Prostate gland (tissue), 2 donors: Measurements from ENCODE around the gene CCDC200. TPM values are rescaled to one million over a fixed set of nuclear protein-coding genes. Genes with fewer than 3 reads are reported as not detected.
"Not testable (repeated sequence)": the region's sequence is repeated elsewhere in the genome, so short reads cannot be mapped to it uniquely, and the experiment has no call there.

ENCODE experiments used
- DNase-seq: peaks from one replicate; pipeline ENCODE4 v3.0.0-alpha.2; 2019; ENCODE audit warnings: low spot score
- H3K27ac ChIP-seq, 2 donors: fragments of 200-600 bp; sonication (generic); 2 replicates each; pipeline ENCODE4 v1.5.1; 2017 to 2019
- H3K27me3 ChIP-seq: fragments of 200-600 bp; sonication (generic); replicated peaks from 2 replicates; pipeline ENCODE4 v1.5.1; 2019; ENCODE audit not compliant: insufficient read depth
- H3K36me3 ChIP-seq, 2 donors: fragments of 200-600 bp; sonication (generic); 1 replicate in 1 of 2; 2 replicates in 1 of 2; pipeline versions ENCODE4 v1.5.1 to v1.8.1; 2017 to 2019
- H3K4me1 ChIP-seq: fragments of 200-600 bp; sonication (generic); replicated peaks from 2 replicates; pipeline ENCODE4 v1.5.1; 2019
- H3K4me3 ChIP-seq, 2 donors: fragments of 200-600 bp; sonication (generic); 2 replicates each; pipeline ENCODE4 v1.5.1; 2017 to 2019
- H3K9me3 ChIP-seq: fragments of 200-600 bp; sonication (generic); 2 replicates; pipeline ENCODE4 v1.5.1; 2017
- POLR2A ChIP-seq: fragments of 450-650 bp; IDR thresholded peaks from one replicate; pipeline ENCODE4 v1.6.1; 2016; ENCODE audit warnings: antibody characterized with exemption, mild to moderate bottlenecking
- POLR2AphosphoS5 ChIP-seq: sonication (generic); formaldehyde crosslinking; IDR thresholded peaks from one replicate; pipeline ENCODE4 v1.6.1; 2017; ENCODE audit warnings: antibody characterized with exemption
- WGBS: methylation state at CpG from one replicate; pipeline ENCODE4 v1.1.5; 2018; 5-methylcytosine and 5-hydroxymethylcytosine counted together
- intact Hi-C: fragments of 100-400 bp; cut with DNase I; formaldehyde crosslinking; loops from one replicate; pipeline ENCODE4 v1.14.2; 2022
- total RNA-seq, 2 donors: library from RNA; depleted of rRNA; stranded (reverse); fragments of >200 nt; gene quantifications; one replicate each; pipeline ENCODE4 v1.1.0, GENCODE V29; 2016
- TF ChIP-seq, protein P1 (sequence below), 4 experiments: fragments of 200-600 bp in 2 of 4; fragments of 450-650 bp in 2 of 4; sonication (generic) in 2 of 4; IDR thresholded peaks; 1 replicate in 3 of 4; 2 replicates in 1 of 4; pipeline ENCODE4 v1.5.1; 2016 to 2019; ENCODE audit warnings: antibody characterized with exemption in 4 of 4, mild to moderate bottlenecking in 2 of 4, moderate library complexity in 2 of 4

The CCDC200 gene
- total RNA-seq, 2 donors from 2014 or later: 2.7 TPM; not detected in 1

GRCh38 chr17:43210576-43210975 lies 17.8 kb downstream of the CCDC200 start:
- DNase-seq: no peak
- TF ChIP-seq POLR2AphosphoS5 (no peak), POLR2A (no peak)
- TF ChIP-seq, protein P1, sequence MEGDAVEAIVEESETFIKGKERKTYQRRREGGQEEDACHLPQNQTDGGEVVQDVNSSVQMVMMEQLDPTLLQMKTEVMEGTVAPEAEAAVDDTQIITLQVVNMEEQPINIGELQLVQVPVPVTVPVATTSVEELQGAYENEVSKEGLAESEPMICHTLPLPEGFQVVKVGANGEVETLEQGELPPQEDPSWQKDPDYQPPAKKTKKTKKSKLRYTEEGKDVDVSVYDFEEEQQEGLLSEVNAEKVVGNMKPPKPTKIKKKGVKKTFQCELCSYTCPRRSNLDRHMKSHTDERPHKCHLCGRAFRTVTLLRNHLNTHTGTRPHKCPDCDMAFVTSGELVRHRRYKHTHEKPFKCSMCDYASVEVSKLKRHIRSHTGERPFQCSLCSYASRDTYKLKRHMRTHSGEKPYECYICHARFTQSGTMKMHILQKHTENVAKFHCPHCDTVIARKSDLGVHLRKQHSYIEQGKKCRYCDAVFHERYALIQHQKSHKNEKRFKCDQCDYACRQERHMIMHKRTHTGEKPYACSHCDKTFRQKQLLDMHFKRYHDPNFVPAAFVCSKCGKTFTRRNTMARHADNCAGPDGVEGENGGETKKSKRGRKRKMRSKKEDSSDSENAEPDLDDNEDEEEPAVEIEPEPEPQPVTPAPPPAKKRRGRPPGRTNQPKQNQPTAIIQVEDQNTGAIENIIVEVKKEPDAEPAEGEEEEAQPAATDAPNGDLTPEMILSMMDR (IDR thresholded peaks at IDR 0.05): no peak
- Histone ChIP-seq H3K27me3 (no peaks in the 10 kb centered on the region), H3K9me3 (no peaks in the 10 kb centered on the region), H3K4me1 (peaks cover 5% of the 10 kb centered on the region), H3K4me3 (no peak overlapping the region), H3K27ac (peak overlapping the region in 1 of 2 donors; percentile 83), H3K36me3 (no peaks in the 10 kb centered on the region)
- WGBS: 72% methylated on average over 3 of the region's 3 CpGs
- intact Hi-C loops: loop anchor here (5.0 to 10.0 kb wide), 2 partner anchors 38 to 274 kb away; partner anchors contain the start of genes DHX8 and NBR1

GRCh38 chr17:43203013-43203412 lies 25.4 kb downstream of the CCDC200 start:
- H3K27me3 ChIP-seq, intact Hi-C loops, H3K4me1 ChIP-seq, H3K9me3 ChIP-seq, H3K27ac ChIP-seq, DNase-seq, H3K4me3 ChIP-seq: not testable (repeated sequence)
- H3K36me3 ChIP-seq: peaks cover 29 to 34% of the 10 kb centered on the region in 2 donors
- 97% methylated on average over 3 of the region's 3 CpGs for WGBS

DNA sequence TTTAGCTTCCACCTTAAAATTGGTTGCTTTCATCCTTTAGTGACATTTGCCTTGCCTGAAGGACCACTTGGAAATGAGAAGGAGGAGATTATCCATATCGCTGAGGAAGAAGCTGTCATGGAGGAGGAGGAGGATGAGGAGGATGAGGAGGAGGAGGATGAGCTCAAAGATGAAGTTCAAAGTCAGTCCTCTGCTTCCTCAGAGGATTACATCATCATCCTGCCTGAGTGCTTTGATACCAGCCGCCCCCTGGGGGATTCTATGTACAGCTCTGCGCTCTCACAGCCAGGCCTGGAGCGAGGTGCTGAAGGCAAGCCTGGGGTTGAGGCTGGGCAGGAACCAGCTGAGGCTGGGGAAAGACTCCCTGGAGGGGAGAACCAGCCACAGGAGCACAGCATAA lies 28.3 kb downstream of the CCDC200 start:
- DNase-seq: no peak
- 96% methylated on average over 4 of the region's 4 CpGs for WGBS
- no peak overlapping the region for H3K27ac ChIP-seq
- no peaks in the 10 kb centered on the region for H3K4me1 ChIP-seq
- no peak for TF ChIP-seq POLR2AphosphoS5
- TF ChIP-seq POLR2A: no peak
- TF ChIP-seq, protein P1 (IDR thresholded peaks at IDR 0.05): no peak
- H3K27me3 ChIP-seq: no peaks in the 10 kb centered on the region
- intact Hi-C loops: no loop called here
- no peaks in the 10 kb centered on the region for H3K9me3 ChIP-seq
- no peak overlapping the region for H3K4me3 ChIP-seq
- H3K36me3 ChIP-seq: peaks cover 37 to 61% of the 10 kb centered on the region in 2 donors

DNA sequence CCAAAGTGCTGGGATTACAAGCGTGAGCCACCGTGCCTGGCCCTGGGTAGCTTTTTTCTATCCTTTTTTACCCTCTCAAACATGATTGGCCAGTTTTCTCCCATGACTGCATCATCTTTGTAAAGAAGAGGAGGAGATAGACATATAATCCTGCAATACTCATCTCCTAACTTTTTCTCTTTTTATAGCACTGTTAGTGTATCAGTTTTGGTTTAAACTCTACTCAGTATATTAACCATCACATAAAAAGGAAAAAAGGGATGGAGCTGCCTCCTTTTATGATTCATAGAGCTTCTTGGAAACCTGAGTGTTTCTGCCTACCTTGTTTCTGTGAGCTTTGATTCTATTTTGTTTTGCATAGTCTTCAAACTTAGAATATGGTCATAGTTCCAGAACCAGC lies 28.8 kb downstream of the CCDC200 start:
- no peaks in the 10 kb centered on the region for H3K27me3 ChIP-seq
- TF ChIP-seq POLR2AphosphoS5: no peak
- 89% methylated on average over 2 of the region's 2 CpGs for WGBS
- intact Hi-C loops: no loop called here
- DNase-seq: no peak
- H3K9me3 ChIP-seq: no peaks in the 10 kb centered on the region
- peaks cover 42 to 66% of the 10 kb centered on the region in 2 donors for H3K36me3 ChIP-seq
- no peaks in the 10 kb centered on the region for H3K4me1 ChIP-seq
- no peak overlapping the region for H3K27ac ChIP-seq
- no peak overlapping the region for H3K4me3 ChIP-seq

DNA sequence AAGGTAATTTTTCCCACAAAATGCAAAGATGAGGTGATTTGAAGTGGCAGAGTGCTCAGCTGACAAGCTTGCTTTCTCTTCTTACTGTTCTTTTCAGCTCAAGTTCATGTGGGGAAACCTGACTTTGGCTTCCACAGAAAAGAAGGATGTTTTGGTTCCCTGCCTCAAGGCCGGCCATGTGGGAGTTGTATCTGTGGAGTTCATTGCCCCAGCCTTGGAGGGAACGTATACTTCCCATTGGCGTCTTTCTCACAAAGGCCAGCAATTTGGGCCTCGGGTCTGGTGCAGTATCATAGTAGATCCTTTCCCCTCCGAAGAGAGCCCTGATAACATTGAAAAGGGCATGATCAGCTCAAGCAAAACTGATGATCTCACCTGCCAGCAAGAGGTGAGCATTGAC lies 35.2 kb downstream of the CCDC200 start:
- 90% methylated on average over 5 of the region's 5 CpGs for WGBS
- Histone ChIP-seq H3K4me3 (no peak overlapping the region), H3K27me3 (no peaks in the 10 kb centered on the region), H3K36me3 (peaks cover 40 to 67% of the 10 kb centered on the region in 2 donors), H3K27ac (no peak overlapping the region), H3K4me1 (no peaks in the 10 kb centered on the region), H3K9me3 (no peaks in the 10 kb centered on the region)
- no peak for TF ChIP-seq POLR2A
- TF ChIP-seq, protein P1 (IDR thresholded peaks at IDR 0.05): no peak
- no peak for TF ChIP-seq POLR2AphosphoS5
- intact Hi-C loops: no loop called here
- no peak for DNase-seq

GRCh38 chr17:43186656-43187055 lies 41.8 kb downstream of the CCDC200 start:
- 90% methylated on average over 5 of the region's 5 CpGs for WGBS
- peaks cover 8 to 17% of the 10 kb centered on the region in 2 donors for H3K36me3 ChIP-seq

More at GRCh38 chr17:43186656-43187055, 41.8 kb downstream of the CCDC200 start:
- H3K27ac ChIP-seq, H3K27me3 ChIP-seq, H3K4me1 ChIP-seq, DNase-seq, intact Hi-C loops, H3K4me3 ChIP-seq, H3K9me3 ChIP-seq: not testable (repeated sequence)
